ENCODE results near the gene CCDC142.
A peak's percentile ranks its signal among the peaks of the same experiment; 100 is the strongest.

- no peak for TF ChIP-seq REST (IDR thresholded peaks at IDR 0.05; ENCODE audit: low read depth)
- TF ChIP-seq YY1 (IDR thresholded peaks at IDR 0.05; ENCODE audit: low read depth), result peak; percentile 97
- TF ChIP-seq CREB1 (IDR thresholded peaks at IDR 0.05; ENCODE audit: low read depth), result peak; percentile 81
- peak; percentile 44; the same call in 1 of the 2 replicates for TF ChIP-seq EP300 (IDR thresholded peaks at IDR 0.05; ENCODE audit: borderline replicate concordance)
- TF ChIP-seq MAX (IDR thresholded peaks at IDR 0.05), result peak; percentile 91
- peak; percentile 54 for TF ChIP-seq TEAD4 (IDR thresholded peaks at IDR 0.05)
- TF ChIP-seq RAD21 (IDR thresholded peaks at IDR 0.05; ENCODE audit: low read depth), result no peak
Measured at GRCh38 chr2:74472086-74472944, 10.5 kb downstream of the CCDC142 start, which contains the start of gene MRPL53.
